Naive thymus-derived CD4-positive, alpha-beta T cell (primary cell): Measurements from ENCODE around the gene MAML2. TPM values are rescaled to one million over a fixed set of nuclear protein-coding genes. Genes with fewer than 3 reads are reported as not detected.

Experiments used
- ATAC-seq: fragments of 150-1000 bp; cut with Tn5 transposase; 2 replicates; pipeline ENCODE4 v1.10.0; 2021; ENCODE audit warnings: mild to moderate bottlenecking, moderate library complexity
- CTCF ChIA-PET: fragments of 350-600 bp; sonication (Branson Sonifier 250); formaldehyde crosslinking; loops from one replicate; lab custom pipeline; 2021; ENCODE audit warnings: antibody characterized with exemption; lab: Charles Lee
- POLR2A ChIA-PET: fragments of 350-600 bp; sonication (Branson Sonifier 250); formaldehyde crosslinking; loops from one replicate; lab custom pipeline; 2021; ENCODE audit warnings: antibody characterized with exemption, inconsistent platforms; lab: Charles Lee
- DNase-seq, 9 donors: peaks; one replicate each; pipeline versions ENCODE4 v3.0.0 to v3.0.0-alpha.2; 2020 to 2022; ENCODE audit warnings: mixed read lengths in 1 of 9
- H3K27ac ChIP-seq: one replicate; pipeline ENCODE4 v1.7.0; 2013; ENCODE audit warnings: mild to moderate bottlenecking, low read depth, low read length, moderate library complexity
- H3K27me3 ChIP-seq, 2 donors: one replicate each; pipeline ENCODE4 v1.7.0; 2013; ENCODE audit warnings: low read length in 2 of 2, mild to moderate bottlenecking in 2 of 2, moderate library complexity in 2 of 2; ENCODE audit not compliant: control insufficient read depth in 2 of 2, insufficient read depth in 2 of 2
- H3K36me3 ChIP-seq, 3 experiments: 1 replicate in 2 of 3; 2 replicates in 1 of 3; pipeline ENCODE4 v1.7.0; 2013; ENCODE audit warnings: low read length in 3 of 3, mild to moderate bottlenecking in 3 of 3, moderate library complexity in 1 of 3; ENCODE audit not compliant: insufficient read depth in 3 of 3, control insufficient read depth in 2 of 3
- H3K4me1 ChIP-seq, 2 donors: one replicate each; pipeline ENCODE4 v1.7.0; 2013; ENCODE audit warnings: low read length in 2 of 2, mild to moderate bottlenecking in 2 of 2, moderate library complexity in 1 of 2; ENCODE audit not compliant: control insufficient read depth in 2 of 2, insufficient read depth in 2 of 2
- H3K4me3 ChIP-seq: 2 replicates; pipeline ENCODE4 v1.7.0; 2013; ENCODE audit warnings: mild to moderate bottlenecking, low read length
- H3K9me3 ChIP-seq, 3 experiments: 1 replicate in 2 of 3; 2 replicates in 1 of 3; pipeline ENCODE4 v1.7.0; 2013; ENCODE audit warnings: low read length in 3 of 3; ENCODE audit not compliant: control insufficient read depth in 2 of 3
- H3K27ac Mint-ChIP-seq, 9 donors: one replicate each; pipeline ENCODE4 v1.8.0; 2020 to 2022; ENCODE audit warnings: mixed read lengths in 9 of 9, mild to moderate bottlenecking in 8 of 9, moderate library complexity in 5 of 9, inconsistent platforms in 2 of 9
- H3K27me3 Mint-ChIP-seq, 5 donors: one replicate each; pipeline ENCODE4 v1.8.0; 2021 to 2022; ENCODE audit warnings: mixed read lengths in 5 of 5, mild to moderate bottlenecking in 1 of 5
- H3K36me3 Mint-ChIP-seq, 5 donors: one replicate each; pipeline ENCODE4 v1.8.0; 2020 to 2022; ENCODE audit warnings: mixed read lengths in 5 of 5, mild to moderate bottlenecking in 3 of 5, inconsistent platforms in 1 of 5
- H3K4me1 Mint-ChIP-seq, 7 donors: one replicate each; pipeline ENCODE4 v1.8.0; 2020 to 2022; ENCODE audit warnings: mixed read lengths in 7 of 7, mild to moderate bottlenecking in 3 of 7, inconsistent platforms in 1 of 7
- H3K4me3 Mint-ChIP-seq, 10 donors: one replicate each; pipeline ENCODE4 v1.8.0; 2020 to 2022; ENCODE audit warnings: mild to moderate bottlenecking in 10 of 10, mixed read lengths in 10 of 10, moderate library complexity in 6 of 10, inconsistent platforms in 2 of 10
- H3K9me3 Mint-ChIP-seq, 11 donors: one replicate each; pipeline ENCODE4 v1.8.0; 2020 to 2022; ENCODE audit warnings: mixed read lengths in 11 of 11, mild to moderate bottlenecking in 4 of 11, inconsistent platforms in 1 of 11, moderate library complexity in 1 of 11
- intact Hi-C, 2 donors: fragments of 100-400 bp; cut with micrococcal nuclease; formaldehyde crosslinking; loops; one replicate each; pipeline ENCODE4 v1.15.1; 2023
- polyA plus RNA-seq, 2 donors: library from polyadenylated mRNA; unstranded; fragments of 300-500 nt; fragmentation: Illumina TruSeq; gene quantifications; one replicate each; pipeline ENCODE4 v1.2.3, GENCODE V29; 2021
- total RNA-seq, 6 experiments: library from RNA in 5 of 6; stranded (reverse) in 5 of 6; gene quantifications; 1 replicate in 5 of 6; 2 replicates in 1 of 6; pipeline ENCODE4 v1.2.3 and lab custom pipeline; 2021 to 2026

The MAML2 gene
- total and polyA plus RNA-seq, 7 experiments from 2014 or later: 12.6 to 81.3 (median 52.5) TPM

- H3K27ac ChIP-seq: no peak overlapping the region
- ChIA-PET CTCF (interaction anchor here (0.9 kb wide), 1 partner anchor 306 kb away, joined by 3 read pairs; no protein-coding TSS in a partner anchor), POLR2A (interaction anchor here (0.6 to 1.7 kb wide), 3 partner anchors 14 to 22 kb away, joined by 3 to 4 read pairs (median 3); no protein-coding TSS in a partner anchor)
- no peaks in the 10 kb centered on the region for H3K9me3 ChIP-seq
- peaks cover 0 to 3% of the 10 kb centered on the region in 2 donors for H3K4me1 ChIP-seq
- H3K27me3 ChIP-seq: no peaks in the 10 kb centered on the region
- intact Hi-C loops: no loop called here
- Mint-ChIP-seq H3K27ac (peak overlapping the region in 7 of 9 donors; percentile 6 to 89 (median 64)), H3K4me3 (peak overlapping the region in 3 of 10 donors; percentile 2 to 11 (median 11)), H3K4me1 (peaks cover 10 to 88% (median 84%) of the 10 kb centered on the region in 7 donors), H3K9me3 (no peaks in the 10 kb centered on the region), H3K36me3 (peaks cover 9 to 36% (median 21%) of the 10 kb centered on the region in 5 donors), H3K27me3 (no peaks in the 10 kb centered on the region)
- H3K36me3 ChIP-seq: peaks cover 0 to 4% (median 0%) of the 10 kb centered on the region in 3 experiments
- DNase-seq: no peak
- ATAC-seq: no peak
- no peak overlapping the region for H3K4me3 ChIP-seq
Measured at GRCh38 chr11:96033599-96033998, 309.4 kb downstream of the MAML2 start.

GRCh38 chr11:96033095-96033494, 309.9 kb downstream of the MAML2 start:
- CTCF ChIA-PET: interaction anchor here (0.9 kb wide), 1 partner anchor 307 kb away, joined by 3 read pairs; no protein-coding TSS in a partner anchor
- Histone ChIP-seq H3K36me3 (peaks cover 0 to 4% (median 0%) of the 10 kb centered on the region in 3 experiments), H3K27me3 (no peaks in the 10 kb centered on the region), H3K27ac (no peak overlapping the region), H3K4me3 (no peak overlapping the region), H3K9me3 (no peaks in the 10 kb centered on the region), H3K4me1 (peaks cover 0 to 3% of the 10 kb centered on the region in 2 donors)
- H3K36me3 Mint-ChIP-seq: peaks cover 9 to 38% (median 21%) of the 10 kb centered on the region in 5 donors
- H3K4me1 Mint-ChIP-seq: peaks cover 12 to 88% (median 86%) of the 10 kb centered on the region in 7 donors
- DNase-seq (no peak), ATAC-seq (no peak)
- H3K27me3 Mint-ChIP-seq: no peaks in the 10 kb centered on the region
- peak overlapping the region in 2 of 10 donors; percentile 11 for H3K4me3 Mint-ChIP-seq
- H3K27ac Mint-ChIP-seq: peak overlapping the region in 7 of 9 donors; percentile 6 to 89 (median 44)
- POLR2A ChIA-PET: interaction anchor here (0.7 to 1.7 kb wide), 3 partner anchors 19 to 26 kb away, joined by 3 to 4 read pairs (median 3); no protein-coding TSS in a partner anchor
- no peaks in the 10 kb centered on the region for H3K9me3 Mint-ChIP-seq
- intact Hi-C loops: no loop called here

GRCh38 chr11:96028746-96029145, 314.2 kb downstream of the MAML2 start:
- no peaks in the 10 kb centered on the region for H3K27me3 ChIP-seq
- no peaks in the 10 kb centered on the region for H3K9me3 ChIP-seq
- intact Hi-C loops: no loop called here
- CTCF ChIA-PET: no interaction called here
- peaks cover 0 to 3% (median 0%) of the 10 kb centered on the region in 3 experiments for H3K36me3 ChIP-seq
- peaks cover 9 to 22% (median 12%) of the 10 kb centered on the region in 5 donors for H3K36me3 Mint-ChIP-seq
- H3K27me3 Mint-ChIP-seq: no peaks in the 10 kb centered on the region
- no peaks in the 10 kb centered on the region for H3K9me3 Mint-ChIP-seq
- H3K4me3 Mint-ChIP-seq: peak overlapping the region in 1 of 10 donors; percentile 51
- POLR2A ChIA-PET: no interaction called here
- peaks cover 19 to 87% (median 82%) of the 10 kb centered on the region in 7 donors for H3K4me1 Mint-ChIP-seq
- H3K27ac ChIP-seq: no peak overlapping the region
- H3K27ac Mint-ChIP-seq: peak overlapping the region in 7 of 9 donors; percentile 34 to 91 (median 84)
- no peak for ATAC-seq
- H3K4me1 ChIP-seq: peaks cover 0 to 13% of the 10 kb centered on the region in 2 donors
- no peak for DNase-seq
- H3K4me3 ChIP-seq: no peak overlapping the region

- no peaks in the 10 kb centered on the region for H3K9me3 ChIP-seq
- Mint-ChIP-seq H3K4me1 (peaks cover 22 to 90% (median 86%) of the 10 kb centered on the region in 7 donors), H3K27me3 (no peaks in the 10 kb centered on the region), H3K9me3 (no peaks in the 10 kb centered on the region), H3K27ac (peak overlapping the region in 8 of 9 donors; percentile 22 to 86 (median 69)), H3K36me3 (peaks cover 5 to 27% (median 7%) of the 10 kb centered on the region in 5 donors), H3K4me3 (peak overlapping the region in 2 of 10 donors; percentile 1 to 12)
- POLR2A ChIA-PET: interaction anchor here (0.6 to 3.8 kb wide), 2 partner anchors 13 to 24 kb away, joined by 3 to 16 read pairs; no protein-coding TSS in a partner anchor
- no peaks in the 10 kb centered on the region for H3K27me3 ChIP-seq
- H3K27ac ChIP-seq: peak overlapping the region; percentile 23
- CTCF ChIA-PET: no interaction called here
- intact Hi-C loops: no loop called here
- ATAC-seq (no peak), DNase-seq (no peak)
- peaks cover 0 to 4% (median 0%) of the 10 kb centered on the region in 3 experiments for H3K36me3 ChIP-seq
- no peak overlapping the region for H3K4me3 ChIP-seq
- H3K4me1 ChIP-seq: peaks cover 0 to 17% of the 10 kb centered on the region in 2 donors
Measured at GRCh38 chr11:96027021-96027420, 316.0 kb downstream of the MAML2 start.

- Mint-ChIP-seq H3K4me3 (no peak overlapping the region), H3K36me3 (peaks cover 5 to 24% (median 7%) of the 10 kb centered on the region in 5 donors), H3K27me3 (no peaks in the 10 kb centered on the region), H3K4me1 (peaks cover 22 to 92% (median 85%) of the 10 kb centered on the region in 7 donors), H3K9me3 (no peaks in the 10 kb centered on the region), H3K27ac (peak overlapping the region in 8 of 9 donors; percentile 45 to 80 (median 72))
- no peaks in the 10 kb centered on the region for H3K27me3 ChIP-seq
- peaks cover 0 to 8% (median 0%) of the 10 kb centered on the region in 3 experiments for H3K36me3 ChIP-seq
- H3K9me3 ChIP-seq: no peaks in the 10 kb centered on the region
- ATAC-seq (no peak), DNase-seq (no peak)
- intact Hi-C loops: no loop called here
- H3K4me3 ChIP-seq: no peak overlapping the region
- ChIA-PET CTCF (no interaction called here), POLR2A (interaction anchor here (3.8 kb wide), 1 partner anchor 12 kb away, joined by 16 read pairs; no protein-coding TSS in a partner anchor)
- peaks cover 0 to 17% of the 10 kb centered on the region in 2 donors for H3K4me1 ChIP-seq
- no peak overlapping the region for H3K27ac ChIP-seq
Measured at GRCh38 chr11:96026310-96026709, 316.7 kb downstream of the MAML2 start.

GRCh38 chr11:96024666-96025065, 318.3 kb downstream of the MAML2 start:
- H3K27me3 ChIP-seq: no peaks in the 10 kb centered on the region
- peak; percentile 44 for ATAC-seq
- H3K9me3 ChIP-seq: no peaks in the 10 kb centered on the region
- H3K4me3 Mint-ChIP-seq: peak overlapping the region in 3 of 10 donors; percentile 1 to 19 (median 7)
- peak overlapping the region in 8 of 9 donors; percentile 59 to 89 (median 86) for H3K27ac Mint-ChIP-seq
- H3K27ac ChIP-seq: no peak overlapping the region
- CTCF ChIA-PET: interaction anchor here (1.1 kb wide), 1 partner anchor 318 kb away, joined by 3 read pairs; the partner anchor contains the start of gene MAML2
- intact Hi-C loops: loop anchor here in 1 of 2 donors (1.0 kb wide), 1 partner anchor 8 kb away; no protein-coding TSS in a partner anchor
- DNase-seq: no peak
- H3K4me1 ChIP-seq: peaks cover 0 to 15% of the 10 kb centered on the region in 2 donors
- H3K36me3 ChIP-seq: peaks cover 0 to 8% (median 0%) of the 10 kb centered on the region in 3 experiments
- no peaks in the 10 kb centered on the region for H3K9me3 Mint-ChIP-seq
- no peaks in the 10 kb centered on the region for H3K27me3 Mint-ChIP-seq
- POLR2A ChIA-PET: interaction anchor here (0.7 to 3.8 kb wide), 3 partner anchors 10 to 14 kb away, joined by 3 to 16 read pairs (median 7); no protein-coding TSS in a partner anchor
- H3K36me3 Mint-ChIP-seq: peaks cover 5 to 23% (median 10%) of the 10 kb centered on the region in 5 donors
- H3K4me3 ChIP-seq: no peak overlapping the region
- H3K4me1 Mint-ChIP-seq: peaks cover 22 to 93% (median 83%) of the 10 kb centered on the region in 7 donors
